GM21576 (cell line): ENCODE measurements around the gene REST.
"Not testable (repeated sequence)": the region's sequence is repeated elsewhere in the genome, so short reads cannot be mapped to it uniquely, and the experiment has no call there.

Experiments used
- ATAC-seq: cut with Tn5 transposase; IDR thresholded peaks from one replicate; pipeline ENCODE4 v1.9.1; 2021; ENCODE audit warnings: mild to moderate bottlenecking, moderate library complexity; ENCODE audit not compliant: unreplicated experiment

REST gene

DNA sequence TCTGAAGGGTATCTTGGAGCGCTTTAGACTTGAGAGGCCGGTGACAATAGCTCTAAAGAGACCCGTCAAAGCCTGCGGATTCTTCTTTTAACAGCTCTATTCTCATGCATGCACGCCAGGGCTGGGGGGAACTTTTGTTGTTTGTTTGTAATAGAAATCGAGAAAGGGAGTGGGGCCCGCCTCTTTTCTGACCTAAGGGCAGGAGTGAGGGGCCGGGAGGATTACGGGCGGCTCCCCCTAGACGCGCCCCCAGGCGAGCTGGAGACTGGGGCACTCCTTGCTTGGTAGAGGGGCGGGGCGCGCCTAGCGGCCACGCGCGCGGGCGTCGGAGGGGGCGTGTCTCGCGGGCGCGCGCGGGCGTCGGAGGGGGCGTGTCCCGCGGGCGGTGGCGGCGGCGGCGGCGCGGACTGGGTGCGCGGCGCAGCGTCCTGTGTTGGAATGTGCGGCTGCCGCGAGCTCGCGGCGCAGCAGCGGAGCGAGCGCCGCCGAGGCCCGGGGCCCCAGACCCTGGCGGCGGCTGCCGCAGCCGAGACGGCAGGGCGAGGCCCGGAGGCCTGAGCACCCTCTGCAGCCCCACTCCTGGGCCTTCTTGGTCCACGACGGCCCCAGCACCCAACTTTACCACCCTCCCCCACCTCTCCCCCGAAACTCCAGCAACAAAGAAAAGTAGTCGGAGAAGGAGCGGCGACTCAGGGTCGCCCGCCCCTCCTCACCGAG is at the start of gene REST:
Gene REST, plus strand, starts transcription at position 412 of the 717 bp plus-strand sequence. CDS start 2,739 bp downstream, outside the sequence.
- peak; percentile 45 for ATAC-seq

DNA sequence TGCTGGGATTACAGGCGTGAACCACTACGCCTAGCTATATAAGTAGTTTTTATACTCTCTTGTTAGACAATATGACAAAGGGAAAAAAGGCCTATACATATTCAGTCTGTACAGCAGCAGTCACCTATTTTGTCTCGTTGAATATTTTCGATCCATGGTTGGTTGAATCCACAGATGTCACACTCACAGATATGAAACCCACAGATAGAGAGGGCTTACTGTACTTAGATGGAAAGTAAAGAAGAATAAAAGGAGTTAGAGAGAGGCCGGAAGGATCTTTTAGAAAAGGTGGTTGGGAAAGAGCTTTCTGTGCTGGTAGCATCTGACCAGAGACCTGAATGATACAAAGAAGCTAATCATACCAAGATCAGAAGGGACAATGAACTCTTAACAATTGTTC is 47.9 kb upstream of the REST start:
- peak; percentile 64 for ATAC-seq

- no peak for ATAC-seq
These were observed 46.9 kb upstream of the REST start for GRCh38 chr4:56860781-56861180.

- no peak for ATAC-seq
These were observed 46.3 kb upstream of the REST start for GRCh38 chr4:56861360-56861759.

GRCh38 chr4:56863441-56864139 is 44.1 kb upstream of the REST start:
- ATAC-seq = peak; percentile 40

- ATAC-seq = no peak
These were observed 36.8 kb upstream of the REST start for GRCh38 chr4:56870946-56871345.

GRCh38 chr4:56871371-56871866 is 36.3 kb upstream of the REST start:
- no peak for ATAC-seq

DNA sequence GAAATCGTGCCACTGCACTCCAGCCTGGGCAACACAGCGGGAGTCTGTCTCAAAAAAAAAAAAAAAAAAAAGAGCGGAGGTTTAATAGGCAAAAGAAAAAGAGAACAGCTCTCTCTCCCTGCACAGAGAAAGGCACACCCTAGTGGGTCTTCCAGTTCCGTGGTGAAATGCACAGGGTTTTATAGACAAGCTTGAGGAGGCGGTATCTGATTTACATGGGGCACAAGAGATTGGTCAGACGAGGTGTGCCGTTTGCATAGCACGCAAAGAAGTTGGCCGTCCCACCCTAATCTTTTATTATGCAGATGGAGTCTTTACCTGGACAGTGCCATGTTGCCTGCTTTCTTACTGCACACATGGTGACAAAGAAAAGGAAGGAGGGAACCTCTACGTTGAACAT is 33.5 kb upstream of the REST start:
- no peak for ATAC-seq

GRCh38 chr4:56874923-56875322 is 32.8 kb upstream of the REST start:
- ATAC-seq = no peak

DNA sequence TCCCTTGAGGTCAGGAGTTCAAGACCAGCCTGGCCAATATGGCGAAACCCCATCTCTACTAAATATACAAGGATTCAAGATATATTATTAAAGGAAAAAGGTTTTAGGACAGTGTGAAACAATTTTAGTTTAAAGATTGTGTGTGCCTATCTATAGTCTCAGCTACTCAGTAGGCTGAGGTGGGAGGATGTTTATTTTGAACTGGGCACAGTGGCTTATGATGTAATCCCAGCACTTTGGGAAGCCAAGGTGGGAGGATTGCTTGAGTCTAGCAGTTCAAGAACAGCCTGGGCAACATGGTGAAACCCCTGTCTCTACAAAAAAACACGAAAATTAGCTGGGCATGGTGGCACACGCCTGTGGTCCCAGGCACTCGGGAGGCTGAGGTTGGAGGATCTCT is 31.4 kb upstream of the REST start:
- ATAC-seq = no peak

DNA sequence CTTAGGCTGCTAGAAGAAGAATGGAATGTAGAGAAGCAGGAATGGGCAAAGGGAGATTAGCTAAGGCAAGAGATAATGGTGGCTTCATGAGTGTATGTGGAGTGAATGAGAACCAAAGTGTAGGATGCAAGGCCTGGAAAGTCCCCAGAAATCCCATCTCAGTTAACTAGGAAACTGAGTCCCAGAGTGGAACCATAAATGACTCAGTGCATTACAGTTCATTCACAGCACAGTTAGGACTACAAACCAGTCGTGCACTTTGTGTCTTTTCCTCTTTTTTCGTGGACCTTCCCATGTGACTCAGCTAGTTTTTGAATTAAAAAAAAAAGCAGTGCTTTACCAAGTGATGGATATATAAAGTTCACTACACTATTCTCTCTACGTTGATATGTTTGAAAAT is 27.7 kb upstream of the REST start:
- no peak for ATAC-seq

- no peak for ATAC-seq
These were observed 27.1 kb upstream of the REST start for GRCh38 chr4:56880572-56880971.

- ATAC-seq = not testable (repeated sequence)
These were observed 23.2 kb upstream of the REST start for GRCh38 chr4:56884511-56884910.

DNA sequence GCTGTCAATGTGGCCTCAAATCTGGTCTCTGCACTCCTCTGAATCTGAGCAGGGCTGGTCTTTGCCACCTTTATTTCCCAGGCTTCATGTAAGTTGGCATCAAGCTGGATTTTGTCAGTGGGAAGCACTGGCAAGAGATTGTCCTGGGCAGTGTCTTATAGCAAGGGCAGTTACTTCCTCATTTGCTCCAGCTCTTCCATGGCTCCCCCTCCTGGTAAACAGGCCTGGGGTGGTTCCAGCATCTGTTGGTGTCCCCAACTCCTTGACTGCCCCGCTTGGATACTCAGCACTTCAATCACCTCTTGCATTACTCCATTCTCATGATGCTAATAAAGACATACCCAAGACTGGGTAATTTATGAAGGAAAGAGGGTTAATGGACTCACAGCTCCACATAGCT is 15.0 kb upstream of the REST start:
- ATAC-seq = no peak

DNA sequence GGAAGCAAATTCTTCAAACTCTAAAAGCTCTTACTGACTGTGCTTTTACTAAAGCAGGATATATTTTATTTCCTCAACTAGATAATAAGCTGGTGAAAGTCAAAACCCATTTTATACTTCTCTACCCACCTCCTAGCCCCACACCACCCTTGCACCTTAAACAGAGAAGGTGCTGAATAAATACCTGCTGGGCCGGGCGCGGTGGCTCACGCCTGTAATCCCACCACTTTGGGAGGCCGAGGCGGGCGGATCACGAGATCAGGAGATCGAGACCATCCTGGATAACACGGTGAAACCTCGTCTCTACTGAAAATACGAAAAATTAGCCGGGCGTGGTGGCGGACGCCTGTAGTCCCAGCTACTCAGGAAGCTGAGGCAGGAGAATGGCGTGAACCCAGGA is 9.9 kb upstream of the REST start:
- not testable (repeated sequence) for ATAC-seq

DNA sequence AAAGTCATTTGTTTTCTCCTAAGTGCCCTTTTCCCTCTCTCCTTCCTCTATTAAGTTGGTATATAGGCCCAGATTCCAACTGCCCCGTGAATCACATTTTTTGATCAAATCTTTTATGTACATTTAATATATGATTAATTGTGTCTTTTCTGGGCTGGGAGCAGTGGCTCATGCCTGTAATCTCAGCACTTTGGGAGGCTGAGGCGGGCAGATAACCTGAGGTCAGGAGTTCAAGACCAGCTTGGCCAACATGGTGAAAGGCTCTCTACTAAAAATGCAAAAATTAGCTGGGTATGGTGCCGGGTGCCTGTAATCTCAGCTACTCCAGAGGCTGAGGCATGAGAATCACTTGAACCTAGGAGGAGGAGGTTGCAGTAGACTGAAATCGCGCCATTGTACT is 7.5 kb upstream of the REST start:
- not testable (repeated sequence) for ATAC-seq

- no peak for ATAC-seq
These were observed 5.0 kb upstream of the REST start for GRCh38 chr4:56902703-56903102.

- no peak for ATAC-seq
These were observed 1.9 kb upstream of the REST start for GRCh38 chr4:56905796-56906195.

- ATAC-seq = no peak
These were observed 959 bp upstream of the REST start for GRCh38 chr4:56906489-56907393.

DNA sequence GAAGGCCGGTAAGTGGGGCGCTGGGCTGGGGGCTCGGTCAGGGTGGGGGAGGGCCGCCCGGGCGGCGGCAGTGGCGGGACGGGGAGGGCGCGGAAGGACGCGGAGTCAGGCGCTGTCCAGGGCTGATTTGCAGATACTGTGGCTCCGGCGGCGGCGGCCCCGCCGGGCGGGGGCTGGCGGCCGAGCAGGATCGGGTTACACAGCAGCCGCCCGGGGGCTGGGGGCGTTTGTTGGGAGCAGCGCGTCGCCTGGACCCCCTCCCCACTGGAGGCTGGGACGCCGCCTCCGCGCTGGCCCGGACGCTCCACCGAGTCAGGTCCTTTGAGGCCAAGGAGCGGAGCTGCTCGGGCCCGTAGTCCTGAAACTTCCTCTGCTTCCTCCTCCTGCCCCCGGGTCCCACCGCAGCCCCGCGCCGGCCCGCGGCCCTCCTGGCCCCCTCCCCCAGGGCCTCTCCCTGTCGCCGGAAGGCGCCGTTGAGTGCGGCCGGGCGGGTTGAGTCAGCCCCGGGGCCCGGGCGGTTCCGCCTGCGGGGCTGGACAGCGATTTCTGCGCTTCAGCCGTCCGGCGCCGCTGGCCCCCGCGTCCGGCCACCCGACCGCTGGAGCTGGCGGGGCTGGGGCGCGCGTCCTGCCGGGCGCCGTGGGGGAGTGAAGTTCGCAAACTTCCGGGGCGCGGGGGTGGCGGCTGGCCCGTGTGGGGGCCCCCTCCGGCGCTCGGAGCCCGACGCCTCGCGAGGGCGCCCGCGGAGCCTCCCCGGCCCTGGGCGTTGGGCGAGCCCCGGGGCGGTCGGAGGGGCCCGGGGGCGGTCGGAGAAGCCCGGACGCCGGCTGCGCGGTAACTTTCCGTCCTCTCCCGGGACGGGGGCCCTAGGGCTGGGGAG is 746 bp downstream of the REST start:
- peak; percentile 61 for ATAC-seq
